Ascending aorta (tissue), 2 donors: ENCODE measurements around the gene TYW5. TPM values are rescaled to one million over a fixed set of nuclear protein-coding genes. Genes with fewer than 3 reads are reported as not detected.

Experiments used
- DNase-seq, 2 donors: peaks; one replicate each; pipeline ENCODE4 v3.0.0-alpha.2; 2019; ENCODE audit warnings: low spot score in 2 of 2
- H3K27ac ChIP-seq, 2 donors: fragments of 200-600 bp; sonication (generic); one replicate each; pipeline ENCODE4 v1.5.1; 2016 to 2017; ENCODE audit warnings: mild to moderate bottlenecking in 1 of 2
- H3K27me3 ChIP-seq: fragments of 200-600 bp; sonication (generic); one replicate; pipeline ENCODE4 v1.5.1; 2017
- H3K36me3 ChIP-seq, 2 donors: fragments of 200-600 bp; sonication (generic); one replicate each; pipeline ENCODE4 v1.5.1; 2016
- H3K4me1 ChIP-seq, 2 donors: fragments of 200-600 bp; sonication (generic); one replicate each; pipeline ENCODE4 v1.5.1; 2016 to 2017; ENCODE audit warnings: mild to moderate bottlenecking in 1 of 2
- H3K4me3 ChIP-seq, 2 donors: fragments of 200-600 bp; sonication (generic); one replicate each; pipeline ENCODE4 v1.5.1; 2016 to 2017; ENCODE audit warnings: mild to moderate bottlenecking in 1 of 2
- H3K9me3 ChIP-seq, 2 donors: fragments of 200-600 bp; sonication (generic); one replicate each; pipeline ENCODE4 v1.5.1; 2016
- intact Hi-C: fragments of 100-400 bp; cut with DNase I; formaldehyde crosslinking; loops from one replicate; pipeline ENCODE4 v1.15.1; 2023
- total RNA-seq: library from RNA; depleted of rRNA; stranded (reverse); fragments of >200 nt; gene quantifications from one replicate; pipeline ENCODE4 v1.1.0, GENCODE V29; 2016
- TF ChIP-seq, protein P1 (sequence below), 3 experiments: fragments of 200-600 bp in 2 of 3; fragments of 450-650 bp in 1 of 3; sonication (generic) in 2 of 3; IDR thresholded peaks; one replicate each; pipeline ENCODE4 v1.5.1; 2016 to 2019; ENCODE audit warnings: antibody characterized with exemption in 3 of 3, mild to moderate bottlenecking in 1 of 3, moderate library complexity in 1 of 3

TYW5 gene
- total RNA-seq, 1 donor from 2014 or later = not detected

DNA sequence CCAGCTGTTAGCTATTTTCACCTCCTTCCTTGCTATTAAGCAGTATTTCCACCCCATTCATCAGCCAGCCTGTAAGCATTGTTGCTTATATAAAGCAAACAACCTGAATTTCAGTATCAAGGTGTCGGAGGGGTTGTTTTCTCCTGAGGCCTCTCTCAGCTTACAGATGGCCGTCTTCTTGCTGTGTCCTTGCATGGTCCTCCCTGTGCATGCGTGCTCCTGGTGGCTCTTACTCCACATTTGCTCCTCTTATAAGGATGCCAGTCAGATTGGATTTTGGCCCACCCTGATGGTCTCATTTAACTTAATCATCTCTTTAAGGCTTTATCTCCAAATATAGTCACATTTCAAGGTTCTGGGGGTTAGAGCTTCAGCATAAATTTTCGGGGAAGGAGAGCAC, 2.7 kb upstream of the TYW5 start:
- no peak overlapping the region for H3K27ac ChIP-seq
- H3K9me3 ChIP-seq = no peaks in the 10 kb centered on the region
- H3K36me3 ChIP-seq = peaks cover 2 to 37% of the 10 kb centered on the region in 2 donors
- H3K4me1 ChIP-seq = peaks cover 7 to 18% of the 10 kb centered on the region in 2 donors
- no peak overlapping the region for H3K4me3 ChIP-seq
- DNase-seq = no peak
- no peaks in the 10 kb centered on the region for H3K27me3 ChIP-seq
- TF ChIP-seq, protein P1, sequence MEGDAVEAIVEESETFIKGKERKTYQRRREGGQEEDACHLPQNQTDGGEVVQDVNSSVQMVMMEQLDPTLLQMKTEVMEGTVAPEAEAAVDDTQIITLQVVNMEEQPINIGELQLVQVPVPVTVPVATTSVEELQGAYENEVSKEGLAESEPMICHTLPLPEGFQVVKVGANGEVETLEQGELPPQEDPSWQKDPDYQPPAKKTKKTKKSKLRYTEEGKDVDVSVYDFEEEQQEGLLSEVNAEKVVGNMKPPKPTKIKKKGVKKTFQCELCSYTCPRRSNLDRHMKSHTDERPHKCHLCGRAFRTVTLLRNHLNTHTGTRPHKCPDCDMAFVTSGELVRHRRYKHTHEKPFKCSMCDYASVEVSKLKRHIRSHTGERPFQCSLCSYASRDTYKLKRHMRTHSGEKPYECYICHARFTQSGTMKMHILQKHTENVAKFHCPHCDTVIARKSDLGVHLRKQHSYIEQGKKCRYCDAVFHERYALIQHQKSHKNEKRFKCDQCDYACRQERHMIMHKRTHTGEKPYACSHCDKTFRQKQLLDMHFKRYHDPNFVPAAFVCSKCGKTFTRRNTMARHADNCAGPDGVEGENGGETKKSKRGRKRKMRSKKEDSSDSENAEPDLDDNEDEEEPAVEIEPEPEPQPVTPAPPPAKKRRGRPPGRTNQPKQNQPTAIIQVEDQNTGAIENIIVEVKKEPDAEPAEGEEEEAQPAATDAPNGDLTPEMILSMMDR (IDR thresholded peaks at IDR 0.05) = no peak
- intact Hi-C loops = no loop called here

- H3K9me3 ChIP-seq = no peaks in the 10 kb centered on the region
- peaks cover 2 to 20% of the 10 kb centered on the region in 2 donors for H3K36me3 ChIP-seq
- intact Hi-C loops = no loop called here
- no peak for DNase-seq
- H3K4me3 ChIP-seq = peak overlapping the region; percentile 91 to 92
- peak overlapping the region; percentile 80 to 90 for H3K27ac ChIP-seq
- peaks cover 9 to 18% of the 10 kb centered on the region in 2 donors for H3K4me1 ChIP-seq
- TF ChIP-seq, protein P1 (IDR thresholded peaks at IDR 0.05) = no peak
- H3K27me3 ChIP-seq = no peaks in the 10 kb centered on the region
These were observed 730 bp upstream of the TYW5 start for GRCh38 chr2:199956062-199956380.

- H3K4me1 ChIP-seq = peaks cover 9 to 18% of the 10 kb centered on the region in 2 donors
- H3K9me3 ChIP-seq = no peaks in the 10 kb centered on the region
- DNase-seq = no peak
- H3K4me3 ChIP-seq = peak overlapping the region; percentile 91 to 92
- TF ChIP-seq, protein P1 (IDR thresholded peaks at IDR 0.05) = no peak
- no peaks in the 10 kb centered on the region for H3K27me3 ChIP-seq
- peaks cover 0 to 14% of the 10 kb centered on the region in 2 donors for H3K36me3 ChIP-seq
- H3K27ac ChIP-seq = peak overlapping the region; percentile 80 to 90
- intact Hi-C loops = no loop called here
These were observed 318 bp downstream of the TYW5 start for GRCh38 chr2:199955007-199955338.

DNA sequence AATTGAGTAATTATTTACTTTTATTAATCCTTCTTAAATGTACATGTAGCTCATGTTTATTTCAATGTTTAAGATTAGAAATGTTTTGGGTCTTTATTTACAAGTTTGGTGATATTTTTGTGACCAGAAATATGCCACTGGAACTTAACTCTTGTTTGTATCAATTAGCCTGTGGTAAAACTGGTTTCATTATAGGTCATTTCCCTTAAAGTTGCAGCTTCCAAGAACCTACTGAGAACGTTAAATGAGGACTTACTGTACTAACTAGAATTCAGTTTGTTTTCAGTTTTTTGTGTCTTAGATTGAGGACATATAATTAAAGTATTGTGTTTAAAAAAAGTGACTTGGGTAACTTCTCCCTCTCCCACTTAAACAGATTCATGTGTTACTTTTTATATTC, 4.3 kb downstream of the TYW5 start:
- no peaks in the 10 kb centered on the region for H3K27me3 ChIP-seq
- H3K36me3 ChIP-seq = peaks cover 10 to 16% of the 10 kb centered on the region in 2 donors
- intact Hi-C loops = no loop called here
- H3K27ac ChIP-seq = no peak overlapping the region
- H3K4me3 ChIP-seq = no peak overlapping the region
- no peak for DNase-seq
- TF ChIP-seq, protein P1 (IDR thresholded peaks at IDR 0.05) = no peak
- H3K4me1 ChIP-seq = peaks cover 9 to 11% of the 10 kb centered on the region in 2 donors
- no peaks in the 10 kb centered on the region for H3K9me3 ChIP-seq

DNA sequence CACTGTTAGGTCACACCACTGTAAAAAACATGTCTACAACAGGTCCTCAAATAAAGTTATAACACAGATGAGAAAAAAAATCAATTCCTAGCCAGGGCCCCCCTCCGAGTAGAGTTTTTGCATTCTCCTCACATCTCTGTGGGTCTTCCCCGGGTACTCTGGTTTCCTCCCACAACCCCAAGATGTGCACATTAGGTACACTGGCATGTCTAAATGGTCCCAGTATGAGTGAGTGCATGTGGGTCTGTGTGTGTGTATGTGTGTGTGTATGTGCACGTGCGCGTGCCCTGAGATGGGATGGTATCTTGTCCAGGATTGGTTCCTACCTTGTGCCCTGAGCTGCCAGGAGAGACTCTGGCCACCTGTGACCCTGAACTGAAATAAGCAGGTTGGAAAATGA, 4.9 kb downstream of the TYW5 start:
- Histone ChIP-seq H3K4me1 (peaks cover 9 to 11% of the 10 kb centered on the region in 2 donors), H3K4me3 (no peak overlapping the region), H3K27me3 (no peaks in the 10 kb centered on the region), H3K27ac (no peak overlapping the region), H3K9me3 (no peaks in the 10 kb centered on the region), H3K36me3 (peaks cover 10 to 22% of the 10 kb centered on the region in 2 donors)
- intact Hi-C loops = no loop called here
- no peak for DNase-seq
- TF ChIP-seq, protein P1 (IDR thresholded peaks at IDR 0.05) = no peak

DNA sequence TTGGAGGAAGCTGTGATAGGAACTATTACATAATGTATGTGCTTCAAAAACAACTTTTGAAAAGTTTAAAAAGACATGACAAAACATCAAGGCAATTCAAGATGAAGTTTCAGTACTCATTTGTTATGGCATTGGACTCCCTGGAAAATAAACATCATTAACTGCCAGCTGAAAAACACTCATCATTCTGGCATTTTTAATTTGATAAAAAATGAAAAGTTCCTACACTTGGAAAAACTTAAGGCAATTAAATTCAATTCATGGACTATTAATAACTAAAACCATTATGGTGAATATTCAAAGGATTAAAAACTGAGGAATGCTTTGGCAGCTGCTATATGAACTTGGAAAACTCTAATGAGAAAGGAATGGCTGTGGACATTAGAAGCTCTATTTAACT, 8.5 kb downstream of the TYW5 start:
- no peaks in the 10 kb centered on the region for H3K27me3 ChIP-seq
- TF ChIP-seq, protein P1 (IDR thresholded peaks at IDR 0.05) = no peak
- no peak overlapping the region for H3K4me3 ChIP-seq
- H3K27ac ChIP-seq = no peak overlapping the region
- no peaks in the 10 kb centered on the region for H3K4me1 ChIP-seq
- intact Hi-C loops = no loop called here
- H3K36me3 ChIP-seq = peaks cover 10 to 39% of the 10 kb centered on the region in 2 donors
- no peaks in the 10 kb centered on the region for H3K9me3 ChIP-seq
- no peak for DNase-seq
